GM11168 (cell line): ENCODE results near the gene RIMBP2.

ENCODE experiments used
- in situ Hi-C: fragments of 300-500 bp; cut with MboI; formaldehyde crosslinking; loops from one replicate; pipeline ENCODE4 v1.12.0; 2022; ENCODE audit warnings: low sequenced_read_pairs; ENCODE audit not compliant: unreplicated experiment

The RIMBP2 gene

GRCh38 chr12:130526813-130527212 is 189.3 kb downstream of the RIMBP2 start:
- in situ Hi-C loops: no loop called here

- in situ Hi-C loops: no loop called here
Observed at GRCh38 chr12:130525384-130526172, 190.5 kb downstream of the RIMBP2 start.

GRCh38 chr12:130524759-130525158 is 191.3 kb downstream of the RIMBP2 start:
- in situ Hi-C loops: no loop called here

GRCh38 chr12:130523863-130524614 is 192.1 kb downstream of the RIMBP2 start:
- in situ Hi-C loops: no loop called here

- in situ Hi-C loops: no loop called here
Observed at GRCh38 chr12:130523208-130523607, 192.9 kb downstream of the RIMBP2 start.

- in situ Hi-C loops: no loop called here
Observed at GRCh38 chr12:130522244-130522834, 193.8 kb downstream of the RIMBP2 start.

GRCh38 chr12:130521375-130522124 is 194.5 kb downstream of the RIMBP2 start:
- in situ Hi-C loops: no loop called here

- in situ Hi-C loops: no loop called here
Observed at GRCh38 chr12:130520784-130521183, 195.3 kb downstream of the RIMBP2 start.

GRCh38 chr12:130517588-130517987 is 198.5 kb downstream of the RIMBP2 start:
- in situ Hi-C loops: no loop called here

GRCh38 chr12:130514149-130514551 is 201.9 kb downstream of the RIMBP2 start:
- in situ Hi-C loops: no loop called here

GRCh38 chr12:130513556-130513955 is 202.5 kb downstream of the RIMBP2 start:
- in situ Hi-C loops: no loop called here

GRCh38 chr12:130511285-130511684 is 204.8 kb downstream of the RIMBP2 start:
- in situ Hi-C loops: no loop called here

GRCh38 chr12:130509454-130509853 is 206.6 kb downstream of the RIMBP2 start:
- in situ Hi-C loops: no loop called here

- in situ Hi-C loops: no loop called here
Observed at GRCh38 chr12:130508847-130509246, 207.3 kb downstream of the RIMBP2 start.

- in situ Hi-C loops: no loop called here
Observed at GRCh38 chr12:130508318-130508717, 207.8 kb downstream of the RIMBP2 start.

GRCh38 chr12:130506844-130507243 is 209.3 kb downstream of the RIMBP2 start:
- in situ Hi-C loops: no loop called here

- in situ Hi-C loops: no loop called here
Observed at GRCh38 chr12:130504840-130505175, 211.3 kb downstream of the RIMBP2 start.

GRCh38 chr12:130504110-130504839 is 211.8 kb downstream of the RIMBP2 start:
- in situ Hi-C loops: no loop called here

- in situ Hi-C loops: no loop called here
Observed at GRCh38 chr12:130501821-130502220, 214.3 kb downstream of the RIMBP2 start.

GRCh38 chr12:130500835-130501330 is 215.2 kb downstream of the RIMBP2 start:
- in situ Hi-C loops: no loop called here
